Measurements from ENCODE around the gene NPHP1. TPM values are rescaled to one million over a fixed set of nuclear protein-coding genes. Genes with fewer than 3 reads are reported as not detected.
"Not testable (repeated sequence)": the region's sequence is repeated elsewhere in the genome, so short reads cannot be mapped to it uniquely, and the experiment has no call there.

Gene NPHP1
- polyA plus RNA-seq, 1 donor from 2014 or later, result 8.0 TPM

- no peak for TF ChIP-seq POLR2AphosphoS5 (IDR thresholded peaks at IDR 0.05)
- TF ChIP-seq CTCF (IDR thresholded peaks at IDR 0.05; ENCODE audit: poor library complexity, severe bottlenecking), result no peak
- no peak for TF ChIP-seq TAF1 (IDR thresholded peaks at IDR 0.05; ENCODE audit: low read depth)
- no peak for TF ChIP-seq MXI1 (conservative IDR thresholded peaks at IDR 0.05; ENCODE audit: poor library complexity, severe bottlenecking)
Measured at GRCh38 chr2:110220190-110220564, 15.4 kb upstream of the NPHP1 start.

GRCh38 chr2:110219496-110220189 is 14.8 kb upstream of the NPHP1 start:
- no peak overlapping the region for H3K4me2 ChIP-seq (ENCODE audit: low read length)
- H3K36me3 ChIP-seq (ENCODE audit: insufficient read depth, low read length), result no peaks in the 10 kb centered on the region
- TF ChIP-seq TAF1 (IDR thresholded peaks at IDR 0.05; ENCODE audit: low read depth), result no peak
- no peak for TF ChIP-seq CTCF (IDR thresholded peaks at IDR 0.05; ENCODE audit: poor library complexity, severe bottlenecking)
- no peak for TF ChIP-seq RAD21 (conservative IDR thresholded peaks at IDR 0.05)
- TF ChIP-seq SMC3 (conservative IDR thresholded peaks at IDR 0.05; ENCODE audit: poor library complexity), result no peak
- no peak for TF ChIP-seq REST (IDR thresholded peaks at IDR 0.05; ENCODE audit: borderline replicate concordance)
- no peak for TF ChIP-seq EP300 (conservative IDR thresholded peaks at IDR 0.05; ENCODE audit: poor library complexity, severe bottlenecking)
- TF ChIP-seq MXI1 (conservative IDR thresholded peaks at IDR 0.05; ENCODE audit: poor library complexity, severe bottlenecking), result no peak
- no peak for TF ChIP-seq POLR2AphosphoS5 (IDR thresholded peaks at IDR 0.05)
- TF ChIP-seq EZH2 (IDR thresholded peaks at IDR 0.05; ENCODE audit: borderline replicate concordance, insufficient read depth, low read length, poor library complexity, severe bottlenecking), result no peak
- no peak overlapping the region for H2AFZ ChIP-seq (ENCODE audit: low read depth, low read length)
- H3K27me3 ChIP-seq (ENCODE audit: insufficient read depth, low read depth, low read length), result no peaks in the 10 kb centered on the region
- H3K27ac ChIP-seq (ENCODE audit: low read length), result no peak overlapping the region
- no peaks in the 10 kb centered on the region for H3K9me3 ChIP-seq (ENCODE audit: low read length)
- no peak overlapping the region for H3K4me3 ChIP-seq (ENCODE audit: low read length)
- no peak overlapping the region for H3K9ac ChIP-seq (ENCODE audit: low read length)
- no peaks in the 10 kb centered on the region for H3K9me2 ChIP-seq (ENCODE audit: insufficient read depth, low read length)
- H4K20me1 ChIP-seq (ENCODE audit: insufficient read depth), result no peaks in the 10 kb centered on the region
- no peaks in the 10 kb centered on the region for H3F3A ChIP-seq (ENCODE audit: insufficient read depth, low read length, poor library complexity, severe bottlenecking)
- no peaks in the 10 kb centered on the region for H3K79me2 ChIP-seq (replicated peaks; ENCODE audit: insufficient read depth, low read length)

More at GRCh38 chr2:110220190-110220564, 15.4 kb upstream of the NPHP1 start:
- Histone ChIP-seq H3K4me2 (ENCODE audit: low read length) (no peak overlapping the region), H3K27me3 (ENCODE audit: insufficient read depth, low read depth, low read length) (no peaks in the 10 kb centered on the region), H3K9ac (ENCODE audit: low read length) (no peak overlapping the region), H3F3A (ENCODE audit: insufficient read depth, low read length, poor library complexity, severe bottlenecking) (no peaks in the 10 kb centered on the region), H3K27ac (ENCODE audit: low read length) (no peak overlapping the region), H3K79me2 (replicated peaks; ENCODE audit: insufficient read depth, low read length) (no peaks in the 10 kb centered on the region), H3K9me3 (ENCODE audit: low read length) (no peaks in the 10 kb centered on the region), H4K20me1 (ENCODE audit: insufficient read depth) (no peaks in the 10 kb centered on the region), H2AFZ (ENCODE audit: low read depth, low read length) (no peak overlapping the region), H3K4me3 (ENCODE audit: low read length) (no peak overlapping the region), H3K36me3 (ENCODE audit: insufficient read depth, low read length) (no peaks in the 10 kb centered on the region), H3K9me2 (ENCODE audit: insufficient read depth, low read length) (no peaks in the 10 kb centered on the region)

GRCh38 chr2:110218889-110219288 is 14.1 kb upstream of the NPHP1 start:
- not testable (repeated sequence) for H3K4me2 ChIP-seq (ENCODE audit: low read length)

More at GRCh38 chr2:110218889-110219288, 14.1 kb upstream of the NPHP1 start:
- not testable (repeated sequence) for H3K36me3 ChIP-seq (ENCODE audit: insufficient read depth, low read length); H3F3A ChIP-seq (ENCODE audit: insufficient read depth, low read length, poor library complexity, severe bottlenecking); H3K27me3 ChIP-seq (ENCODE audit: insufficient read depth, low read depth, low read length); H4K20me1 ChIP-seq (ENCODE audit: insufficient read depth); H2AFZ ChIP-seq (ENCODE audit: low read depth, low read length); H3K9ac ChIP-seq (ENCODE audit: low read length); H3K27ac ChIP-seq (ENCODE audit: low read length); H3K4me3 ChIP-seq (ENCODE audit: low read length); H3K9me3 ChIP-seq (ENCODE audit: low read length); H3K9me2 ChIP-seq (ENCODE audit: insufficient read depth, low read length); H3K79me2 ChIP-seq (replicated peaks; ENCODE audit: insufficient read depth, low read length)
